SIG-M5 treated with dmso at 0.1 percent for 504 hours (cell line): ENCODE measurements around the gene RSBN1L.

Source experiments
- DNase-seq: peaks from one replicate; lab custom pipeline; 2025; ENCODE audit not compliant: unreplicated experiment; lab: John Stamatoyannopoulos, UW

RSBN1L gene

GRCh38 chr7:77727936-77728701 lies 31.9 kb downstream of the RSBN1L start:
- no peak for DNase-seq

GRCh38 chr7:77729574-77730348 lies 33.5 kb downstream of the RSBN1L start:
- no peak for DNase-seq

- DNase-seq: no peak
These were observed 35.5 kb downstream of the RSBN1L start for GRCh38 chr7:77731716-77732115.

GRCh38 chr7:77734659-77735421 lies 38.6 kb downstream of the RSBN1L start:
- no peak for DNase-seq

DNA sequence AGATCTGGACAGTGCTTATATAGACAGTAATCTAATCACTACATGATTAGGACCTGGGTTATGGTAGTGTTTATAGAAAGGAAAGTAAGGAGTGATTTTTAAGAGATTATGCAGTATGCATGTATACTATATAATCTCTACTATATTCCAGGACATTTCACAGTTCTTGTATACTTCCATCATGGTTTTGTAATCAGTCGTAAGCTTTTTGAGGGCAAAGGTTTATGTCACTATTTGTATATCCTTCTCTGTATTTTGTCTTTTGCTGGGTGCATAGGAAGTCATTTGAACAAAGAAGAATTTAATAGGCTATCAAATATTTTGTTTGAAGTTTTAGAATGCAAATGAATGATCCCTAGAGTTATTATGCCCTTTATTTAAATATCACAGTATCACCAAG lies 39.2 kb downstream of the RSBN1L start:
- no peak for DNase-seq

DNA sequence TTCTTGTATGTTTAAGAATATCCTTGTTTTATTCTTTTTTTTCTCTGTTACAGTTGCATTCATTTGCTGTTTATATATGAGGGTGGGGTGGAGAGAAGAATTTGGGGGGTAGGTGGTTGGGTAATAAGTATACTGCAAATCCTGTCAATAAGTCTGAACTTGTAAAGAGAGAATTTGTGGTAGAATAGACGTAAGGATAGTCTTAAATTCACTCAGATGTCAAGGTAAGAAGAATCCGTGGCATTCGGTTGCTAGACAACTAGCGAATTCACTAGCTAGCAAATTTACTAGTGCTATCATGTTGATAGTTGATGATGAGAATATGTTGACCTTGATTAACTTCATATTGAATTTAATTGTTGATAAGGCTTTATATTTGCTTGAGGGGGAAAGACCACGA lies 40.7 kb downstream of the RSBN1L start:
- DNase-seq: no peak

- DNase-seq: no peak
These were observed 42.1 kb downstream of the RSBN1L start for GRCh38 chr7:77738382-77738781.

- DNase-seq: no peak
These were observed 42.6 kb downstream of the RSBN1L start for GRCh38 chr7:77738871-77739270.

- DNase-seq: no peak
These were observed 44.0 kb downstream of the RSBN1L start for GRCh38 chr7:77740257-77740656.

- no peak for DNase-seq
These were observed 47.3 kb downstream of the RSBN1L start for GRCh38 chr7:77743518-77743917.

DNA sequence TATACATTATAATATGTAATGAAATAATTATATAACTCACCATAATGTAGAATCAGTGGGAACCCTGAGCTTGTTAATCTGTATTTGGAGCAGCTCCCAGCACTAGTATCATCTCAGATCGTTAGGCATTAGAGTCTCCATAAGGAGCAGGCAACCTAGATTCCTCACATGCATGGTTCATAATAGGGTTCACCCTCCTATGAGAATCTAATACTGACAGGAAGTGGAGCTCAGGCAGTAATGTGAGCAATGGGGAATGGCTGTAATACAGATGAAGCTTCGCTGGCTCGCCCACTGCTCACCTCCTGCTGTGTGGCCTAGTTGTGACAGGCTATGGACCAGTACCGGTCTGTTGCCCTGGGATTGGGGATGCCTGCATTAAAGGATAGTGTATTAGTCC lies 49.5 kb downstream of the RSBN1L start:
- DNase-seq: no peak

DNA sequence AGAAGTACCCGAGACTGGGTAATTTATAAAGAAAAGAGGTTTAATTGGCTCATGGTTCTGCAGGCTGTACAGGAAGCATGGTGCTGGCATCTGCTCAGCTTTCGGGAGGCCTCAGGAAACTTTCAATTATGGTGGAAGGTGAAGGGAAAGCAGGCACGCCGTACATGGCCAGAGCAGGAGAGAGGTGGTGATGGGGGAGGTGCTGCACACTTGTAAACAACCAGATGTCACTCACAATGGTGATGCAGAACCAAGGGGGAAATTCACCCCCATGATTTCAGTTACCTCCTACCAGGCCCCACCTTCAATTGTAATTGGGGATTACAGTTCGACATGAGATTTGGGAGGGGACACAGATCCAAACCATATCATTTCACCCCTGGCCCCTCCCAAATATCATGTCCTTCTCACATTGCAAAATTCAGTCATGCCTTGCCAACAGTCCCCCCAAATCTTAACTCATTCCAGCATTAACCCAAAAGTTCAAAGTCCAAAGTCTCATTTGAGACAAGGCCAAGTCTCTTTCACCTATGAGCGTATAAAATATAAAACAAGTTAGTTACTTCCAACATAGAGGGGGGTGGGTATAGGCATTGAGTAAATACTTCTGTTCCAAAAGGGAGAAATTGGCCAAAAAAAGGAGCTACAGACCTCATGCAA lies 50.0 kb downstream of the RSBN1L start:
- no peak for DNase-seq

GRCh38 chr7:77746824-77747165 lies 50.5 kb downstream of the RSBN1L start:
- DNase-seq: no peak

GRCh38 chr7:77747178-77747577 lies 50.9 kb downstream of the RSBN1L start:
- no peak for DNase-seq

- no peak for DNase-seq
These were observed 51.5 kb downstream of the RSBN1L start for GRCh38 chr7:77747718-77748117.

DNA sequence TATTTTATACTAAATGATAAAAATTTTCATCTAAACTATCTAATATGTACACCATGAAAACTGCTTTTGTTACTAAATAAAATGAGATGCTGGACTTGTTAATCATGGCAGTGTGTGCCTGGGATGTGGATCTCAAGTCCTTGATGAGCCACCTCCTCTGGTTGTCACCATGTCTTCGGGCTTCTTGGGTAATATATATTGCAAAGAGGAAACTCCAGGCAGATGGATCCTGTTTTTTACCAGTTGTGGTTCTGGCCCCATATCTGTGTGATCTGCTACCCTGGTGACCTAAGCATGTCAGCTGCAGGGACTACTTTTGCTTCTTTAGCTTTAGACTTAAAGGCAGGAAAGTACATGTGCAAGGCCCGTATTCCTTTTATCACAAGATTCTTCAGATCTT lies 55.8 kb downstream of the RSBN1L start:
- peak; percentile 88 for DNase-seq

DNA sequence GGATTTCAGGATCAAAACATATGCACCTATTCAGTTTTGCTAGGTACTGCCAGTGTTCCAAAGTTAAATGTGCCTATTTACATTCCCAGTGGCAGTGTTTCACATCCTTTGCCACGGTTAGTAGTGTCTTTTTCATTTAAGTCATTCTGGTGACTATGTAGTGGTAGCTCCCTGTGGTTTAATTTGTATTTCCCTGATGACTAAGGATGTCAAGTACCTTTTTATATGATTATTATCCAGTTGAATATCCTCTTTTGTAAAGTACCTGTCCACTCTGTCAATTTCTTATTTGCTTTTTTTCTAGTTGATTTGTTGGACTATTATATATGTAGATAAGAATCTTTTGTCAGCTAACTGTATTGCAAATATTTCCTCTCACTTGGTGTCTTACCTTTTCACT lies 56.9 kb downstream of the RSBN1L start:
- DNase-seq: no peak

GRCh38 chr7:77757589-77757988 lies 61.3 kb downstream of the RSBN1L start:
- no peak for DNase-seq

- peak; percentile 50 for DNase-seq
These were observed 63.1 kb downstream of the RSBN1L start for GRCh38 chr7:77759294-77759889.

GRCh38 chr7:77760809-77761453 lies 64.7 kb downstream of the RSBN1L start:
- no peak for DNase-seq
